Raji (cell line): ENCODE measurements around the gene SESN3.

Experiments
- POLR2A ChIP-seq: IDR thresholded peaks from 2 replicates; pipeline ENCODE4 v1.6.1; 2011; ENCODE audit warnings: low read depth, low read length, control low read depth; ENCODE audit not compliant: insufficient read depth

The SESN3 gene

DNA sequence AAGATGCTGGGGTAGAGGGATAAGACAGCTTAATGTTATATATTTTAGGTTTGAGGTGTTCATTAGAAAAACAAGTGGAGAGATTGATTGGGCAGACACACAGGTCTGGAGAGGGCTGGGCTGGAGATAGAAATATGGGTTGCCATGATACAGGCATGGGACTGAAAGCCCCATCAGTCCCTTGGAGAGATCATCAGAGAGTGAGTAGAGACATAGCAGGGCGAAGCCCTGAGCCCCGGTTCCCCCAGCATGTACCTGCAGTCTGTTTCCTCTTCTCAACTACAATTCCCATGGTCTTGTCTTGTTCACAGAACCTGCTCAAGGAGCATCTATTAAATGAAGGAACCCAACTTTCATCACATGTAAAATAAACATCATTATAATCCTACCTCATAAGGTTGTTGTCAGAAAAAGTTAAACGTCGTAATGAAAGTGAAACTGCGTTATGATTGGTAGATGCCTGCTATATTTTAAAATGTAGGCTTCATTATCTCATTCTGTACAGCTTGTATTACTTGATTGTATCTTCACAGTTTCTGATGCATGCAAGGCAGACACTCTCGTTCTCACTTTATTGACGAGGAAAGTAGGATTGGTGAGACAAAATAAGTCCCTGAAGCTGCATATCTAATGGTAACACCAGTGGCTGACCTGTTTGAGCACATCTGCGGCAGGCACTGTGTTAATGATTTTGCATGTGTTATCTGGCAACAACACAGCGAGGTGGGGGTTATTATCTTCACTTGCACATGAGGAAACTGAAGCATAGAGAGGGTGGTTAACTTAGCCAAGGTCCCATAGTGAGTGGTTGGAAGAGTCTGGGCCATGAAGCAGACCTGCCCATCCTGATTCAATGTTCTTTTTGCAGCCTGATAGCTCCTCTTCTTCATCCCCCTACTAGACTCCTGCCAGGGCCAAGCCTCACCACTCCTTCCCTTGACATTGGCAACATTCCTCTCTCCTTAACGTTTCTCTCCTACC is 77.8 kb downstream of the SESN3 start:
- no peak for TF ChIP-seq POLR2A

DNA sequence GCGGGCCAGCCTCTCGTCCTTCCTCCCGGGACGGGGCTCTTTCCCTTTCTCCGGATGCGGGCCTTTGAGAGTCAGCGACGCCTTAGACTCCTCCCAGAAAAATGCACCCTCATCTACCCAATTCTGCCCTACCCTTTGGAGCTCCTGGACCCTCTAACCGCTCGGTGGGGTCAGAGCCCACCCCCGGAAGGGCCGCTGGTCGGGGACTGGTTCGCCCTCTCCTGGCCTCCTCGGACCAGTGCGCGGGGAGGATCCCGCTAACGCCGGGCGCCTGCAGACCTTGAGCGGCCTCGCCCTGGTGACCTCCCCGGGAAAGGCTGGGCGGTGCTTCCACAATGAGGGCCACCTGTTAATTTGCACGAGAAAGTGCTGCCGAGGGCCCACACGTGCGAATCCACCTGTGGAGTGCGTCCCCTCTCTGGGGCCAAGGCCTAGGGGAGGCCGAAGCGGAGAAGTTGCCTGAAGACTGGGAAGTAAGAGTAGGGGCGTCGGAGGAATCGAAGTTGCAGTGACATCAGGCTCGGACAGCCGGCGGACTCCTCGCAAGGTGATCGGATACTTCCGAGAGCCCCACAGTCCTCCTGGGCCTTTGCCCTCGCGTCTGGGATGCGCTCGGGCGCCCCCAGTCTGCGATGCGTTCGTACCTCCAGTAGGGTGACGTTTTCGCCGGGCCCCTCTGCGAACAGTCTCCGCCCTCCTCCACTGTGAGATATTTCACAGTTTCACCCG is 79.9 kb downstream of the SESN3 start:
- peak; percentile 70 for TF ChIP-seq POLR2A

DNA sequence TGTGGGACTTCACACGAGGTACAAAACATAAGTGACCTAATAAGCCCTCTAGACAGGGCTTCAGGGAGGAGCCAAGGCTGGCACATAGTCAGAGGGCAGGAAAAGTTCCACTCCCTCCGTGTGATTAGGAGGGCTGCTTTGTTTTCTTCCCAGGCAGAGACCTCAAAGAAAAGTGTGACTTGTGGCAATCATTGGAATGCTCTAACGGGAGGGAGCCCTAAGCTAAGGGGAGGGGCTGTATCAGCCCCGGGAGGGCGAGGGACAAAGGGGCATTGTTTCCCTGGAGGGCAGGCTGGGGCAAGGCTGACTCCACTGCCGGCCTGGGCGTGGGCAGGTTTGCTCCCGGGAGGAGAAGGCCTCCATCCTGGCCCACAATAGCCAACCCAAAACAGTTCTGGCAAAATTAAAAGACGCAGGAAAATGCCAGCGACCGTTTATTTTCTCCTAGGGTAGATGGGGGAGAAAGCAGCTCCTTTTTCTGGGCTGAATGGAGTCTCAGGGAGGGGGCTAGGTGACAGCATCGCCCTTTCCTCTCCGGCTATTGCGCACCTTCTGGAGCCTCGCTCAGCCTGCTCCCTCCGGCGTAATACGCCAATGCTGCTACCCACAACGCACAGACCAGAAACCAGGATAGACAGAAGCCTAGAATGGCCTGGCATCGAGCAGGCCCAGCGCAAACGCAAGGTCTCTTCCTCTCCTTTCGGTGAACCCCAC is 81.2 kb downstream of the SESN3 start:
- no peak for TF ChIP-seq POLR2A

DNA sequence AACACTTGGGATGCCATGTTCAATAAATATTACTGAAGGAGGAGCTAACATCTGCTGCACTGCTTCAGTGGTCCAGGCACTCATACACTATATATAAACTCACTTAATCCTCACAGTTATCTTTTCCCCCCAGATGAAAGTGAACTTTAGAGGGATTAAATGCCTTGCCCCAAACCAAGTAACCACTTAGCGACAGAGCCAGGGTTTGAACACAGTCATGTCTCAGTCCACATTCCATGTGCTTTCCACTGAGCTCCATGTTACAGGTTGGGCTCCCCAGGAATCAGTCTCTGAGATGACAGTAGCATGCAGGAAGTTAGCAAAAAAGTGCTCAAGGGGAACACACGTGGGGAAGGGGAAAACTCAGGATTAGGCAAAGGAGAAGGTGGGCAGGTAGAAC is 82.1 kb downstream of the SESN3 start:
- TF ChIP-seq POLR2A, result no peak

DNA sequence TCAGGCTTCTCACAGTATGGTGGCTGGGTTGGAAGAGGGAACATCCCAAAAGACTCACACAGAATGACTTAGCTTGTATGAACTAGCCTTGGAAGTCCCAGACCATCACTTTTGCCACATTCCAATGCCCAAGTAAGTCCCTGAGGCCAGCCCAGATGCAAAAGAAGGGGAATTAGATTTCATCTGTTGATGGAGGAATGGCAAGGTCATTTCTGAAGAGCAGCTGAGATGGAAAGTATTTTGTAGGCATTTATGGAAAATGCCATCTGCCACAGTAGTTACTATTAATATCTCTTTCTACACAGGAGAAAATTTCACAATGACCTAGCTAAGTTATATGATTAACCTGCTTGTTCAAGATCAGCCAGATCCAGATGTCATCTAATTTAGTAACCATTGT is 82.6 kb downstream of the SESN3 start:
- TF ChIP-seq POLR2A, result no peak

DNA sequence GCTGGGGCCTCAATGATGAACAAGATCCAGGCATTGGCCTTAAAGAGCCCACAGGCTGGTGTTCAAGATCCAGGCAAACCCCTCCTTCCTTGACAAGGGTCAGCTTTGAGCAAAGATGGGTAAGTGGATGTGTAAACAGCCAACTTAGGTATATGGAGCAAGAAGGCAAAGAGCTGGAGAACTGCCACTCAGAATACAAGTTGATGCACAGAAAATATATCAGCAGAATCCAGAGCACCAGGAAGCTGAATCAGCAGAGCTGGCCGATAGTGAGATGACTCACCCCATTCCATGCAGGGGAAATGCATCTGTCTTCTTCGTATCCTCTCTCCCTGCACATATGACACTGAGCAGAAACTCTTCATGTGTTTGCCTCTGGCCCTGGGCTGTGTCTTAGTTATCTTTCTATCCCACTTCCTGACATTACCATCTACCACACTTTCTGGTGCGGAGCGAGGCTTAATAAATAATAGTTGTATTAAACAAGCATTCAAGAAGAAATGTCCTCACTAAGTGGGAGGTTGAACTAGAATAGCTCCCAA is 83.6 kb downstream of the SESN3 start:
- TF ChIP-seq POLR2A, result no peak

DNA sequence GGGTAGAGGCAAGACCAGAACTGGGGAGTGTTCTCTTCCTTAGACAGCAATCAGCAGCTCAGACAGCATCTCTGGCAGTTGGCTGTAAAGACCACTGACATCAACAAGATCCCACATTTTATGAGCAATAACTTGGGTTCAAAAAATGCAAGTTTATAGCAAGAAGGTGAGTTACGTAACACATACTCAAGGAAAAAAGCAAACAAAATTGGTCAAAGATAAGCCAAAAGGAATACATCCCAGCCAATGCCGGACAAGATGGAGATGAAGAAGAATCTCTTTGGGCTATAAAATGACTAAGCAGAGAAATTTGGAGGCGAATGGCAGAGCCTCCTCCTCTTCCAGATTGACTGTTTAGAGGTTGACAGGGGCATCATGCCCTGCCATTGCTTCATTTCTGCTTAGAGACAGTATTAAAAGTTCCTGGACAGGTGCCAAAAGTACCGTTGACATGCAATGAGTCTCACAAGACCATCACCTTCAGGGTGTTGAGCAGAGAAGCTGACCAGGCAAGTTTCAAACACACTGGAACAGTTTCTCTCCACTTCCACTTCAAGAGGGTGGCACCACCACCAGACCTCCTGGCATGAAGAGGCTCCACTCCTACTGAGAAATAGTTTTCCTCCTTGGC is 85.5 kb downstream of the SESN3 start:
- TF ChIP-seq POLR2A, result no peak

DNA sequence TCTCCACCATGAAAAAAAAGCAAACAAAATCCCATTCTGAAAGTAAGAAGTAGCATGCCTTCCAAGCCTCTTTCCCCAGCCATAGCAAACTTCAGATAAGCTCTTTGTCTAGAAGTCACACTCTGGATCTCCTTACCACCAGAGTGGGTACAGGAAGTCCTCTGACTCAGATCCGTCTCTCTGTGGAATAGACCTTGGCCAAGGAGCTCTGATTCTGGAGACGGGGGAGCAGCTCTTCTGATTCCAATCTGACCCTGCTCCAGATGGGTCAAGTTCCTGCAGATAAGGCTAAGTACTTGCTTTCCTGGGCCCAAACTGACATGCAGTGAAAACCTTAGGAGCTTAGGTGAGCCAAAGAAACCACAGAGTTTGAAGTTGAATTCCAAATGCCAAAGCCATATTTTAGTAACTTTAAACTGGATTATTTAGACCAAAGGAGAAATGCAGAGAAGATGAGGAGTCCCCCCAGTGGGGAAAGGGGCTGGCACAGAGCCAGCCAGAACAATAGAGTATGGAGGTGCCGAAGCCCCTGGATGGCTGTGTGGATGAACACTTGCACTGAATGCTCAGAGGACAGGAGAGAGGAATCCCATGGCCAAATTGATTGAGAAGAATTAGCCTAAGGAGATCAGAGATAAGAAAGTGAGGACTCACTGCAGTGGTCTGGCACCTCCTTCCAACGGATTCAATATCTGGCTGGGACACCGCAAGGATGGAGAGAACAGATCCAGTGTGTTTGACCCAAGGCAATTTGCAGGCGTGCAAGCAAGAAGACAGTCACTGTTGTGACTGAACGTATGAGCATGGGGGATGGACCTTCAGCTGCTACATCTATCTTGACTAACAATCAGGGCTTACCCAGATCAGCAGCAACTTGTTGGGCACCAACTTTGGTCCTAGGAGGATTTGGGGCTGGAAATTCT is 86.4 kb downstream of the SESN3 start:
- no peak for TF ChIP-seq POLR2A

DNA sequence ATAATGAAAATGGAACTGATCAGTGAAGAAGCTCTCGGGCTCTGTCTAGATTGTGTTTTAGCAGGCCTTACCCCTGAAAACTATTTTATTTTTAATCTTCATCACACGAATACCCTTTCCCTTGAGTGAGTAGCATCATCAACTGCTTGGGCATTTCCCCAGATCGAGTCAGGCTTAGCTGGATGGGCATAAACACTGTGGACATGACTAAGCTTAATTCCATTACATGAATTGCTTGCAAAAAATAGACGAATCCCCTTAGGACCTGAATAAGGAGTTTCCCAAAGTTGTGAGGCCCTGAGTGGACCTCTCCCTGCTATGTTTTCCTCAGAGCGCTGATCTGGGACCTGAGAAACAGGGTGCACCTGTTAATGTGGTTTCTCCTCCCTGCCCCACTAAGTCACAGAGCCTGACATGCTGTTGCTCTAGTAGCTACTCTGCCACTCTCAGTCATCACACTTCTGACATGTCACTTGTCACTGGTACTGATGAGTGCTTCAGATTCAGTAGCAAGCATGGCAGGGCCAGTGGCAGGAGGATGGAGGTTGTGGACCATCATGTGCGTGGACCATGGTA is 87.8 kb downstream of the SESN3 start:
- TF ChIP-seq POLR2A, result no peak

DNA sequence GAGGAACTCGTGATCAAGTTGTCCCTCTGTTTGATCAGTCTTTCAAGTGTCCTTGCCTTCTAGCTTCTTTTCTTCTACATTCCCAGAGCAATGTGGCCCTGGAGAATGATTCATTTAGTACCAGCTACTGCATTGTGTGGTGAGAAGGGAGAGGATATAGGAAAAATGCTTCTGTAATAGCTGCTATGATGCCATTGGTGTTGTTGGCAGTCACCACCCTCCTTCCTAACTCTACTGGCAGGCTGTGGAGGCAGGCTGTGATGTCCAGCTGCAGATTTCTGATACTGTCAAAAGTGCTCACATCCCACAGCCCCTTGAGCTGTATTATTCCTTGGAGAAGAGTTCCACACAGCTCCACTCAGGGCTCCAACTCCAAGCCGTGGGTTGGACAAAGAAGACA is 88.6 kb downstream of the SESN3 start:
- no peak for TF ChIP-seq POLR2A

DNA sequence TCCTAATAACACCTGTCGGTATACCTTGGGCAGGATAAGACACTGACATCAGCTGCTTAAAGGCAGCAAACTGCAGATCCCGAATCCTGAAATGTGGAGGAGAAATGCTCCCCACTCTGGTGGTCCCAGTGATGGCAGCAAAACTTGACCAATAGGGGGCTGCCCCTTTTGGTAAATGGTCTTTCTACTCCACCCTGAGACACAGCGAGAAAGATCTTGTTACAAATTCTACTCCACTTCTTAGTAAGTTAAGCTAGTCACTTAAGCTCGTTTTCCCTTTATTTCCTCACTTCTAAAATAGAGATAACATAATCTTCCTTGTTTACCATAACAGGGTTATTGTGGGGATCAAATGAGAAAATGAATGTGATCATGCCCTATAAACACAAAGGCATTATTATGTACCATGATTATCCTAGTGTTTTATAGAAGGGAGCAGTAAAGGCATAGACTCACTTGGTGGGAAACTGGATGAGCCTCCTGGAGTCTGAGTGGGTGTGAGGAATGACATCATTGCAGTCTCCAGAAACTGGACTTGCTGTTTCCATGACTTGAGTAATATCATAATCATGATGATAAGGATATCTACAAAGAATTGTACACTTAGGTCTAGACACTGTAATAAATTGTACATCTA is 90.5 kb downstream of the SESN3 start:
- no peak for TF ChIP-seq POLR2A

DNA sequence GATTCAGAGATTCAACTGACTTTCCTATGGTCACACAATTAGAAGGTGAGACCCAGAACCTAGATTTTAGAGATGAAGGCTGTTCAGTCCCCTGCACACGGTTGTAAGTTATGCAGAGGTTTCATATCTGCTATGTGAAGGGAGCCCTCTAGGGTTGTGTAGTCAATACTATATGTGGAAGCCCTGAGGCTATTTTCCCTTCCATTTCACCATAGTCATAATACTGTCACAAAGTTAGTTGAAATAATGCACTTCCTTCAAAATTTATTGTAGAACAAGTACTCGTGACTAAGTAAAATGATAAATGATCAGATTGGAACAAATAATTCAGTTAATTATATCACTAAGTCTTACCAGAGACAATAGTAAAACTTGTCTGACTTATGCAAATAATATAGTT is 92.6 kb downstream of the SESN3 start:
- no peak for TF ChIP-seq POLR2A

DNA sequence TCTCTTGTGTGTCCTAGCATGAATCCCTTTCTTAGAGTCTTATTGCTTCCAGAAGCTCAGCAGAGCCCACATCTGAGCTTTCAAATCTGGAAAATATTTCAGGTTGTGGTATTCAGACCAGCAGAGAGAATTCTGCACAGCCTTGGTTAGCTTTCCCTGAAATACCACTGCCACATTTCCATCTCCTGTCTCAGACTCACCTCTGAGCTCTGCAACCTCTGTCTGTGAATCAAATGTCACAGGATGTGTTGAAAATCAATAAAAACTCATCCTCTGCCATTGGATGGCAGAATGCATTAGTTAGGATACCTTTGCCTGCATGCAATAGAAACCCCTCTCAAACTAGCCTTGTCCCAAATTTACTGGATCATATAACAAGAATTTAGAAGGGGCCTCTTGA is 93.7 kb downstream of the SESN3 start:
- TF ChIP-seq POLR2A, result no peak
